B cell (primary cell): Measurements from ENCODE around the gene FOXK1.

Experiments used
- EZH2 ChIP-seq: IDR thresholded peaks from 2 replicates; pipeline ENCODE4 v1.6.1; 2012; ENCODE audit warnings: borderline replicate concordance, low read depth, mild to moderate bottlenecking, moderate library complexity, low read length; ENCODE audit not compliant: insufficient read depth, poor library complexity, severe bottlenecking
- TF ChIP-seq, protein P1 (sequence below): fragments of 200-600 bp; IDR thresholded peaks from one replicate; pipeline ENCODE4 v1.8.0; 2022; ENCODE audit warnings: antibody characterized with exemption, mild to moderate bottlenecking

DNA sequence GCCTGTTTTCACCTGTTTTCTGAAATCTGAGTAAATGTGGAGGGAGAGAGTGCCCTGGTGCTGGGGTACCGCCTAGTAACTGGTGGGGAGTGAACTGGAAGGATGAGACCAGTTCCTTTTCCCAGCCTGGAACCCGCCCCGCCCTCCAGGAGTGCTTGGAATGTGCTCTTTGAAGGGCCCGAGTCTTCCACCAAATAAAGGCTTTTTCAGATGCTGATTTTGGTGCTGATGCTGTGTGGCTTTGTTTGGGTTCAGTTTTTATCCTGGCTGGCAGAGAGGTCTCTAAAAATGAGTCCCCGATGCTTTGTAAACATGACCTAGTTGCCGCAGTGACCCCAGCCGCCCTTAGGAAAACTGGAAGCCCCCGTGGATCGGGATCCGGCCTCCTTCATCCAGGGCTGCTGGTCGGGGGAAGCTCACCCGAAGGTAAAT, 25.9 kb downstream of the FOXK1 start:
- TF ChIP-seq, protein P1, sequence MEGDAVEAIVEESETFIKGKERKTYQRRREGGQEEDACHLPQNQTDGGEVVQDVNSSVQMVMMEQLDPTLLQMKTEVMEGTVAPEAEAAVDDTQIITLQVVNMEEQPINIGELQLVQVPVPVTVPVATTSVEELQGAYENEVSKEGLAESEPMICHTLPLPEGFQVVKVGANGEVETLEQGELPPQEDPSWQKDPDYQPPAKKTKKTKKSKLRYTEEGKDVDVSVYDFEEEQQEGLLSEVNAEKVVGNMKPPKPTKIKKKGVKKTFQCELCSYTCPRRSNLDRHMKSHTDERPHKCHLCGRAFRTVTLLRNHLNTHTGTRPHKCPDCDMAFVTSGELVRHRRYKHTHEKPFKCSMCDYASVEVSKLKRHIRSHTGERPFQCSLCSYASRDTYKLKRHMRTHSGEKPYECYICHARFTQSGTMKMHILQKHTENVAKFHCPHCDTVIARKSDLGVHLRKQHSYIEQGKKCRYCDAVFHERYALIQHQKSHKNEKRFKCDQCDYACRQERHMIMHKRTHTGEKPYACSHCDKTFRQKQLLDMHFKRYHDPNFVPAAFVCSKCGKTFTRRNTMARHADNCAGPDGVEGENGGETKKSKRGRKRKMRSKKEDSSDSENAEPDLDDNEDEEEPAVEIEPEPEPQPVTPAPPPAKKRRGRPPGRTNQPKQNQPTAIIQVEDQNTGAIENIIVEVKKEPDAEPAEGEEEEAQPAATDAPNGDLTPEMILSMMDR: no peak
- TF ChIP-seq EZH2: no peak
